GM21526 (cell line): Measurements from ENCODE around the gene MIS18A.

ENCODE experiments used
- ATAC-seq: cut with Tn5 transposase; IDR thresholded peaks from one replicate; pipeline ENCODE4 v1.9.1; 2021; ENCODE audit warnings: moderate library complexity; ENCODE audit not compliant: unreplicated experiment, low FRiP score

MIS18A gene

GRCh38 chr21:32256873-32257620, 21.8 kb downstream of the MIS18A start:
- ATAC-seq = no peak

GRCh38 chr21:32256251-32256650, 22.6 kb downstream of the MIS18A start:
- no peak for ATAC-seq

GRCh38 chr21:32253215-32253641, 25.6 kb downstream of the MIS18A start:
- ATAC-seq = no peak

- ATAC-seq = no peak
These were observed 26.7 kb downstream of the MIS18A start for GRCh38 chr21:32252136-32252535.

- no peak for ATAC-seq
These were observed 29.2 kb downstream of the MIS18A start for GRCh38 chr21:32249511-32250280.

GRCh38 chr21:32248571-32249461, 30.0 kb downstream of the MIS18A start:
- no peak for ATAC-seq

- no peak for ATAC-seq
These were observed 32.2 kb downstream of the MIS18A start for GRCh38 chr21:32246571-32247140.

GRCh38 chr21:32245971-32246370, 32.9 kb downstream of the MIS18A start:
- ATAC-seq = no peak

- peak; percentile 78 for ATAC-seq
These were observed 37.8 kb downstream of the MIS18A start for GRCh38 chr21:32240851-32241687.

- ATAC-seq = no peak
These were observed 39.3 kb downstream of the MIS18A start for GRCh38 chr21:32239551-32239950.

GRCh38 chr21:32238063-32238462, 40.8 kb downstream of the MIS18A start:
- ATAC-seq = no peak

GRCh38 chr21:32237021-32237420, 41.8 kb downstream of the MIS18A start:
- ATAC-seq = no peak

GRCh38 chr21:32233722-32234301, 45.0 kb downstream of the MIS18A start:
- ATAC-seq = no peak

- no peak for ATAC-seq
These were observed 45.7 kb downstream of the MIS18A start for GRCh38 chr21:32233055-32233546.

- ATAC-seq = no peak
These were observed 52.4 kb downstream of the MIS18A start for GRCh38 chr21:32226444-32226843.
